Trophoblast cell (in vitro differentiated cells and primary cell): ENCODE data around the gene PANK1.
"Not testable (repeated sequence)": the region's sequence is repeated elsewhere in the genome, so short reads cannot be mapped to it uniquely, and the experiment has no call there.

Source experiments
- DNase-seq, 2 donors: peaks; one replicate each; pipeline ENCODE4 v3.0.0-alpha.2; 2016
- H2AFZ ChIP-seq: 2 replicates; pipeline ENCODE4 v1.6.1; 2013; ENCODE audit warnings: low read length, moderate library complexity, mild to moderate bottlenecking; ENCODE audit not compliant: insufficient read depth, poor library complexity
- H2AK5ac ChIP-seq: 2 replicates; pipeline ENCODE4 v1.6.1; 2013; ENCODE audit warnings: mild to moderate bottlenecking, low read length
- H2BK120ac ChIP-seq: 2 replicates; pipeline ENCODE4 v1.6.1; 2013; ENCODE audit warnings: low read length, mild to moderate bottlenecking, moderate library complexity; ENCODE audit not compliant: insufficient read depth, poor library complexity
- H2BK12ac ChIP-seq: 2 replicates; pipeline ENCODE4 v1.6.1; 2013; ENCODE audit warnings: mild to moderate bottlenecking, low read length, moderate library complexity
- H2BK5ac ChIP-seq: 2 replicates; pipeline ENCODE4 v1.6.1; 2013; ENCODE audit warnings: low read length, low read depth, moderate library complexity, mild to moderate bottlenecking; ENCODE audit not compliant: poor library complexity
- H3K14ac ChIP-seq: 2 replicates; pipeline ENCODE4 v1.6.1; 2013; ENCODE audit warnings: mild to moderate bottlenecking, low read length
- H3K18ac ChIP-seq: 2 replicates; pipeline ENCODE4 v1.6.1; 2013; ENCODE audit warnings: mild to moderate bottlenecking, low read length
- H3K23ac ChIP-seq: 2 replicates; pipeline ENCODE4 v1.6.1; 2013; ENCODE audit warnings: low read length
- H3K27ac ChIP-seq: 2 replicates; pipeline ENCODE4 v1.5.1; 2013; ENCODE audit warnings: low read depth, mild to moderate bottlenecking, inconsistent platforms, low read length, moderate library complexity
- H3K27me3 ChIP-seq: 2 replicates; pipeline ENCODE4 v1.6.1; 2013; ENCODE audit warnings: inconsistent platforms, mild to moderate bottlenecking, low read length, moderate library complexity; ENCODE audit not compliant: insufficient read depth
- H3K36me3 ChIP-seq, 2 experiments: 1 replicate in 1 of 2; 2 replicates in 1 of 2; pipeline ENCODE4 v1.6.1; 2013; ENCODE audit warnings: low read length in 2 of 2, mild to moderate bottlenecking in 2 of 2, moderate library complexity in 1 of 2; ENCODE audit not compliant: insufficient read depth in 2 of 2, control insufficient read depth in 1 of 2
- H3K4ac ChIP-seq: 2 replicates; pipeline ENCODE4 v1.6.1; 2013; ENCODE audit warnings: low read depth, mild to moderate bottlenecking, low read length, moderate library complexity
- H3K4me1 ChIP-seq, 2 experiments: 1 replicate in 1 of 2; 2 replicates in 1 of 2; pipeline ENCODE4 v1.6.1; 2013; ENCODE audit warnings: low read length in 2 of 2, mild to moderate bottlenecking in 2 of 2, moderate library complexity in 1 of 2; ENCODE audit not compliant: insufficient read depth in 2 of 2, control insufficient read depth in 1 of 2
- H3K4me2 ChIP-seq: 2 replicates; pipeline ENCODE4 v1.6.1; 2013; ENCODE audit warnings: inconsistent platforms, mild to moderate bottlenecking, low read length, moderate library complexity
- H3K4me3 ChIP-seq: 2 replicates; pipeline ENCODE4 v1.5.1; 2013; ENCODE audit warnings: mild to moderate bottlenecking, low read depth, low read length, inconsistent platforms
- H3K79me1 ChIP-seq: one replicate; pipeline ENCODE4 v1.6.1; 2013; ENCODE audit warnings: low read length
- H3K79me2 ChIP-seq: 2 replicates; pipeline ENCODE4 v1.6.1; 2013; ENCODE audit warnings: low read length, mild to moderate bottlenecking; ENCODE audit not compliant: control insufficient read depth, insufficient read depth, poor library complexity
- H3K9ac ChIP-seq: 2 replicates; pipeline ENCODE4 v1.6.1; 2013; ENCODE audit warnings: mild to moderate bottlenecking, low read length
- H3K9me3 ChIP-seq: 2 replicates; pipeline ENCODE4 v1.6.1; 2013; ENCODE audit warnings: low read depth, mild to moderate bottlenecking, control low read depth, inconsistent platforms, low read length; ENCODE audit not compliant: insufficient read depth
- H4K12ac ChIP-seq: 2 replicates; pipeline ENCODE4 v1.6.1; 2013; ENCODE audit warnings: low read depth, mild to moderate bottlenecking, low read length, moderate library complexity
- H4K8ac ChIP-seq: 2 replicates; pipeline ENCODE4 v1.6.1; 2013; ENCODE audit warnings: low read depth, mild to moderate bottlenecking, low read length, moderate library complexity
- H4K91ac ChIP-seq: one replicate; pipeline ENCODE4 v1.6.1; 2013; ENCODE audit warnings: low read depth, mild to moderate bottlenecking, low read length, moderate library complexity
- WGBS: extraction: QIAGEN DNeasy Blood & Tissue Kit; methylation state at CpG from one replicate; pipeline ENCODE4 v1.1.7; 2013; ENCODE audit warnings: missing lambda C conversion rate; ENCODE audit not compliant: insufficient read length, insufficient coverage; ENCODE audit errors: extremely low coverage; 5-methylcytosine and 5-hydroxymethylcytosine counted together

PANK1 gene

GRCh38 chr10:89624020-89624419, 21.0 kb downstream of the PANK1 start:
- Histone ChIP-seq H3K9me3 (peaks cover 3% of the 10 kb centered on the region), H3K4me3 (no peak overlapping the region), H4K91ac (no peak overlapping the region), H2AFZ (no peak overlapping the region), H3K27ac (no peak overlapping the region), H2BK12ac (no peak overlapping the region), H3K9ac (no peak overlapping the region), H2AK5ac (no peak overlapping the region), H3K4ac (no peak overlapping the region), H3K79me2 (no peaks in the 10 kb centered on the region), H3K23ac (no peak overlapping the region), H3K27me3 (no peaks in the 10 kb centered on the region), H2BK120ac (no peak overlapping the region), H3K14ac (no peak overlapping the region), H4K12ac (no peak overlapping the region), H3K4me2 (no peak overlapping the region), H2BK5ac (no peak overlapping the region), H3K4me1 (no peaks in the 10 kb centered on the region), H3K36me3 (peaks cover 2 to 6% of the 10 kb centered on the region in 2 experiments), H3K18ac (no peak overlapping the region), H4K8ac (no peak overlapping the region), H3K79me1 (no peaks in the 10 kb centered on the region)
- WGBS, result no CpG with 5 or more reads among the region's 4 CpGs
- DNase-seq, result no peak

- Histone ChIP-seq H3K4me1 (no peaks in the 10 kb centered on the region), H3K18ac (no peak overlapping the region), H3K36me3 (peaks cover 2 to 6% of the 10 kb centered on the region in 2 experiments), H3K4ac (no peak overlapping the region), H3K14ac (no peak overlapping the region), H3K79me2 (no peaks in the 10 kb centered on the region), H2BK120ac (no peak overlapping the region), H3K27ac (no peak overlapping the region), H3K9ac (no peak overlapping the region), H3K79me1 (no peaks in the 10 kb centered on the region), H2AK5ac (no peak overlapping the region), H4K91ac (no peak overlapping the region), H2AFZ (no peak overlapping the region), H4K12ac (no peak overlapping the region), H2BK12ac (no peak overlapping the region), H3K23ac (no peak overlapping the region), H3K27me3 (no peaks in the 10 kb centered on the region), H3K9me3 (peaks cover 3% of the 10 kb centered on the region), H3K4me3 (no peak overlapping the region), H3K4me2 (no peak overlapping the region), H4K8ac (no peak overlapping the region), H2BK5ac (no peak overlapping the region)
- DNase-seq, result no peak
These were observed 22.9 kb downstream of the PANK1 start for GRCh38 chr10:89622151-89622550.

- Histone ChIP-seq H3K4ac (no peak overlapping the region), H2AK5ac (no peak overlapping the region), H3K4me1 (no peaks in the 10 kb centered on the region), H4K12ac (no peak overlapping the region), H3K23ac (no peak overlapping the region), H3K18ac (no peak overlapping the region), H3K27ac (no peak overlapping the region), H3K4me2 (no peak overlapping the region), H3K9ac (no peak overlapping the region), H2BK120ac (no peak overlapping the region), H3K79me2 (no peaks in the 10 kb centered on the region), H3K36me3 (peaks cover 2 to 6% of the 10 kb centered on the region in 2 experiments), H2BK5ac (no peak overlapping the region), H3K14ac (no peak overlapping the region), H3K9me3 (peaks cover 3% of the 10 kb centered on the region), H4K8ac (no peak overlapping the region), H3K4me3 (no peak overlapping the region), H3K27me3 (no peaks in the 10 kb centered on the region), H4K91ac (no peak overlapping the region), H3K79me1 (no peaks in the 10 kb centered on the region), H2AFZ (no peak overlapping the region), H2BK12ac (no peak overlapping the region)
- WGBS, result no CpG with 5 or more reads among the region's 3 CpGs
- no peak for DNase-seq
These were observed 23.6 kb downstream of the PANK1 start for GRCh38 chr10:89621438-89621837.

GRCh38 chr10:89620296-89620695, 24.7 kb downstream of the PANK1 start:
- not testable (repeated sequence) for H3K9me3 ChIP-seq, H3K9ac ChIP-seq, H3K23ac ChIP-seq, H2AK5ac ChIP-seq, H3K4me1 ChIP-seq, H2BK12ac ChIP-seq, H4K91ac ChIP-seq, H3K27ac ChIP-seq, H2BK5ac ChIP-seq, H4K12ac ChIP-seq, H3K79me1 ChIP-seq, H3K4ac ChIP-seq, H3K79me2 ChIP-seq, H3K4me2 ChIP-seq, H3K4me3 ChIP-seq, DNase-seq, H3K18ac ChIP-seq, H4K8ac ChIP-seq, H3K14ac ChIP-seq, H2AFZ ChIP-seq, H3K36me3 ChIP-seq, H2BK120ac ChIP-seq, H3K27me3 ChIP-seq
- no CpG with 5 or more reads among the region's 6 CpGs for WGBS
